ENCODE data around the gene KRTAP4-5. TPM values are rescaled to one million over a fixed set of nuclear protein-coding genes. Genes with fewer than 3 reads are reported as not detected.

The KRTAP4-5 gene
- polyA plus RNA-seq, 1 experiment, result not detected

DNA sequence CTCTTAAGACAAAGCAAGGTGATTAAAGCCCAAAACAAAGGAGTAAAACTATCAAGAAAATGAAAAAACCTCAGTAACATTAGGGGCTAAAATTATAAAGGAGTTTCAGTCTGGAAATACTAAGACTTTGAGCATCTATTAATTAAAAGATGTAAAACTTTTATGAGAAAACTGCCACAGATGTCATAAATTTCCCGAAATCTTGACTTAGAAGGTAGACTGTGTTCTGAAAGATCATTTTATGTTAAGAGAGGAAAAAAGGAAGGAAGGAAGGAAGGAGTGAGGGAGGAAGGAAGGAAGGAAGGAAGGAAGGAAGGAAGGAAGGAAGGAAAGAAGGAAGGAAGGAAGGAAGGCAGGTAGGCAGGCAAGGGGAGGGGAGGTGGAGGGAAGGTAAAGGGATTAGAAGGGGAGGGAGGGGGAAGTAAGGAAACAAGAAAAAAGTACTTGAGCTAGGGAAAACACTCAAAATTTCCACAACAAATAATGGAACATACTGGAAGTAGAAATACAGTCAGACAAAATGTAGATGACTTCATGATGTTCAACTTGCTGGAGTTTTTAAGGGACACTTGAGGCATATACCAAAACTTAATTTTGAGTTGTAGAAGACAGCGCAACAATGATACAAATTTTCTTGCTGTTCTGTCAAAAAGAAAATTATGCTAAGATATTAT lies 2.0 kb downstream of the KRTAP4-5 start:
- Histone ChIP-seq H3K27ac (ENCODE audit: low read depth, low read length) (no peak overlapping the region), H3K9me3 (ENCODE audit: control insufficient read depth, insufficient read depth, low read length) (peaks cover 8% of the 10 kb centered on the region), H3K27me3 (ENCODE audit: control insufficient read depth, insufficient read depth, low read length) (no peaks in the 10 kb centered on the region), H3K4me3 (ENCODE audit: low read depth, low read length) (no peak overlapping the region)
- TF ChIP-seq, protein P1, sequence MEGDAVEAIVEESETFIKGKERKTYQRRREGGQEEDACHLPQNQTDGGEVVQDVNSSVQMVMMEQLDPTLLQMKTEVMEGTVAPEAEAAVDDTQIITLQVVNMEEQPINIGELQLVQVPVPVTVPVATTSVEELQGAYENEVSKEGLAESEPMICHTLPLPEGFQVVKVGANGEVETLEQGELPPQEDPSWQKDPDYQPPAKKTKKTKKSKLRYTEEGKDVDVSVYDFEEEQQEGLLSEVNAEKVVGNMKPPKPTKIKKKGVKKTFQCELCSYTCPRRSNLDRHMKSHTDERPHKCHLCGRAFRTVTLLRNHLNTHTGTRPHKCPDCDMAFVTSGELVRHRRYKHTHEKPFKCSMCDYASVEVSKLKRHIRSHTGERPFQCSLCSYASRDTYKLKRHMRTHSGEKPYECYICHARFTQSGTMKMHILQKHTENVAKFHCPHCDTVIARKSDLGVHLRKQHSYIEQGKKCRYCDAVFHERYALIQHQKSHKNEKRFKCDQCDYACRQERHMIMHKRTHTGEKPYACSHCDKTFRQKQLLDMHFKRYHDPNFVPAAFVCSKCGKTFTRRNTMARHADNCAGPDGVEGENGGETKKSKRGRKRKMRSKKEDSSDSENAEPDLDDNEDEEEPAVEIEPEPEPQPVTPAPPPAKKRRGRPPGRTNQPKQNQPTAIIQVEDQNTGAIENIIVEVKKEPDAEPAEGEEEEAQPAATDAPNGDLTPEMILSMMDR (IDR thresholded peaks at IDR 0.05; ENCODE audit: low read depth, low read length), result no peak
- ChIA-PET CTCF (interaction anchor here (1.3 kb wide), 1 partner anchor 175 kb away, joined by 3 read pairs; no protein-coding TSS in a partner anchor), POLR2A (no interaction called here)
- no peak for DNase-seq (ENCODE audit: low read depth, low spot score)

DNA sequence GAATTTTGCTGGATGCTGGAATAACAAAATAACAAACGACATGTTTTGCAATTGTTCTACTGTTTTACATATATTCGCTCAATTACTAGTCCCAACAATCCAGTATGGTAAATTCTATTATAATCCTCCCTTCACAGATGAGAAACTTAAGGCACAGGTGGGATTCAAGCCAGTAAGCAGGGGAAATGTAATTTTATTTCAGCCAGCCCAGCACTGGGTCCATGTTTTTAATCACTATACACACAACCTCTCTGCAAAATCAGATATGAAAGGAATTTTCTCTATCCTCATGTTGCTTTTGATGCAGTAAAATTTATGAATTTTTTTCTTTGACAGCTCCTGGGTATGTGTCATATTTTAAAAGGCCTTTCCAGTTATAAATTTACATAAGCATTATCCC lies 4.4 kb downstream of the KRTAP4-5 start:
- Histone ChIP-seq H3K4me3 (ENCODE audit: low read depth, low read length) (no peak overlapping the region), H3K27ac (ENCODE audit: low read depth, low read length) (no peak overlapping the region), H3K9me3 (ENCODE audit: control insufficient read depth, insufficient read depth, low read length) (peaks cover 10% of the 10 kb centered on the region), H3K27me3 (ENCODE audit: control insufficient read depth, insufficient read depth, low read length) (no peaks in the 10 kb centered on the region)
- CTCF ChIA-PET, result no interaction called here
- DNase-seq (ENCODE audit: low read depth, low spot score), result no peak
- TF ChIP-seq, protein P1 (IDR thresholded peaks at IDR 0.05; ENCODE audit: low read depth, low read length), result no peak
- POLR2A ChIA-PET, result no interaction called here

DNA sequence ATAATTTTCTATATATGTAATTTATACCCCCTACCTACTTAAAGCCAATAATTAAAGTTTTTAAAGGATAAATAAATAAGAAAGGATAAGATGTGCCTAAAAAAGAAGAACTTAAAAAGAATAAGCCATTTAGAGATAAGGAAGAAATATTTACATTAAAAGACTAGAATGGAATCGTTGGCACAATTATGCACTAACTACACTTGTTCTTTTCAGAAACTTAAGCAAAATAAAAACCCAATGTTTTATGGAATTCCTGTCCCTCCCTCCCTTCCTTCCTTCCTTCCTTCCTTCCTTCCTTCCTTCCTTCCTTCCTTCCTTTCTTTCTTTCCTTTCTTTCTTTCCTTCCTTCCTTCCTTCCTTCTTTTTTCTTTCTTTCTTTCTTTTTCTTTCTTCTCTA lies 4.8 kb downstream of the KRTAP4-5 start:
- H3K27ac ChIP-seq (ENCODE audit: low read depth, low read length), result no peak overlapping the region
- ChIA-PET CTCF (no interaction called here), POLR2A (no interaction called here)
- H3K9me3 ChIP-seq (ENCODE audit: control insufficient read depth, insufficient read depth, low read length), result peaks cover 15% of the 10 kb centered on the region
- DNase-seq (ENCODE audit: low read depth, low spot score), result no peak
- TF ChIP-seq, protein P1 (IDR thresholded peaks at IDR 0.05; ENCODE audit: low read depth, low read length), result no peak
- no peaks in the 10 kb centered on the region for H3K27me3 ChIP-seq (ENCODE audit: control insufficient read depth, insufficient read depth, low read length)
- no peak overlapping the region for H3K4me3 ChIP-seq (ENCODE audit: low read depth, low read length)

DNA sequence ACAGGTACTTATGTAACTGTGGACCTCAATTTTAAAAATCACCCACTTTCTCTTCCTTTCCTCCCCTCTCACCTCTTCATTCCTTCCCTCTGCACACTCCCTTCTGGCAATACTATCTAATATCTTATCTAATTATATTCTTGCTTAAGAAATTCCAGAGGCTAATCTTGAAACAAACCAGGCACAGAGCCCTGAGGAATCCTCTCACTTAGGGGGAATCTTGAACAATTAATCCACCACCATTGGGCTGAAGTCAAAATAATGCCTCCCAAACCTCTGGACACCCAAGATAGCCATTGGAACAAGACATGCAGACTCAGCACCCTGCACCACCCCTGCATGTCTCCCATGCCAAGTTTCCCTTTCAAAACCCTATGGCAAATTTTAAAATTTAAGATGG lies 8.3 kb downstream of the KRTAP4-5 start:
- ChIA-PET CTCF (no interaction called here), POLR2A (no interaction called here)
- DNase-seq (ENCODE audit: low read depth, low spot score), result no peak

More for the DNA sequence above, 8.3 kb downstream of the KRTAP4-5 start:
- Histone ChIP-seq H3K27ac (ENCODE audit: low read depth, low read length) (no peak overlapping the region), H3K4me3 (ENCODE audit: low read depth, low read length) (no peak overlapping the region), H3K27me3 (ENCODE audit: control insufficient read depth, insufficient read depth, low read length) (no peaks in the 10 kb centered on the region), H3K9me3 (ENCODE audit: control insufficient read depth, insufficient read depth, low read length) (peaks cover 18% of the 10 kb centered on the region)
- TF ChIP-seq, protein P1 (IDR thresholded peaks at IDR 0.05; ENCODE audit: low read depth, low read length), result no peak
